CD4-positive, alpha-beta T cell (primary cell): ENCODE data around the gene SH3RF1. TPM values are rescaled to one million over a fixed set of nuclear protein-coding genes. Genes with fewer than 3 reads are reported as not detected.

Experiments used
- ATAC-seq: fragments of 200-7000 bp; cut with Tn5 transposase; one replicate; pipeline ENCODE4 v1.10.0; 2022; ENCODE audit warnings: mild to moderate bottlenecking; ENCODE audit not compliant: poor library complexity
- CTCF ChIA-PET: fragments of 350-600 bp; sonication (Branson Sonifier 250); formaldehyde crosslinking; loops from one replicate; lab custom pipeline; 2021; ENCODE audit warnings: antibody characterized with exemption, inconsistent platforms; lab: Charles Lee
- POLR2A ChIA-PET: fragments of 350-600 bp; sonication (Branson Sonifier 250); formaldehyde crosslinking; loops from one replicate; lab custom pipeline; 2021; ENCODE audit warnings: antibody characterized with exemption, inconsistent platforms; lab: Charles Lee
- DNase-seq, 14 experiments: peaks; one replicate each; pipeline ENCODE4 v3.0.0-alpha.2; 2013 to 2020; ENCODE audit warnings: mixed read lengths in 2 of 14
- H3K27ac ChIP-seq, 2 donors: one replicate each; pipeline versions ENCODE4 v1.5.1 to v1.7.0; 2013; ENCODE audit warnings: low read length in 2 of 2, low read depth in 1 of 2, mild to moderate bottlenecking in 1 of 2
- H3K27me3 ChIP-seq, 2 experiments: 1 replicate in 1 of 2; 2 replicates in 1 of 2; pipeline versions ENCODE4 v1.6.1 to v1.7.0; 2013; ENCODE audit warnings: low read length in 2 of 2, control low read depth in 1 of 2, mild to moderate bottlenecking in 1 of 2, moderate library complexity in 1 of 2; ENCODE audit not compliant: insufficient read depth in 2 of 2, control insufficient read depth in 1 of 2
- H3K36me3 ChIP-seq: one replicate; pipeline ENCODE4 v1.6.1; 2013; ENCODE audit warnings: low read length, control low read depth; ENCODE audit not compliant: insufficient read depth
- H3K4me1 ChIP-seq: one replicate; pipeline ENCODE4 v1.6.1; 2013; ENCODE audit warnings: low read length, control low read depth; ENCODE audit not compliant: insufficient read depth
- H3K4me3 ChIP-seq: one replicate; pipeline ENCODE4 v1.5.1; 2013; ENCODE audit warnings: mild to moderate bottlenecking, low read length, moderate library complexity
- H3K9me3 ChIP-seq, 2 experiments: 1 replicate in 1 of 2; 2 replicates in 1 of 2; pipeline versions ENCODE4 v1.6.1 to v1.7.0; 2013; ENCODE audit warnings: low read length in 2 of 2, mild to moderate bottlenecking in 2 of 2, control low read depth in 1 of 2, moderate library complexity in 1 of 2; ENCODE audit not compliant: control insufficient read depth in 1 of 2, insufficient read depth in 1 of 2
- H3K27ac Mint-ChIP-seq: one replicate; pipeline ENCODE4 v1.8.0; 2020; ENCODE audit warnings: mixed read lengths
- H3K27me3 Mint-ChIP-seq: one replicate; pipeline ENCODE4 v1.8.0; 2021; ENCODE audit warnings: mixed read lengths
- H3K36me3 Mint-ChIP-seq: one replicate; pipeline ENCODE4 v1.8.0; 2021; ENCODE audit warnings: low read depth, mixed read lengths
- H3K4me1 Mint-ChIP-seq: one replicate; pipeline ENCODE4 v1.8.0; 2021; ENCODE audit warnings: low read depth, mixed read lengths
- H3K4me3 Mint-ChIP-seq: one replicate; pipeline ENCODE4 v1.8.0; 2020; ENCODE audit warnings: mild to moderate bottlenecking, mixed read lengths
- H3K9me3 Mint-ChIP-seq: one replicate; pipeline ENCODE4 v1.8.0; 2020; ENCODE audit warnings: mixed read lengths
- CTCF ChIP-seq: fragments of 200-600 bp; IDR thresholded peaks from one replicate; pipeline ENCODE4 v1.8.0; 2022; ENCODE audit warnings: antibody characterized with exemption, mild to moderate bottlenecking
- intact Hi-C, 2 experiments: fragments of 100-400 bp; cut with DNase I in 1 of 2; cut with micrococcal nuclease in 1 of 2; formaldehyde crosslinking; loops; one replicate each; pipeline versions ENCODE4 v1.15.1 to v1.9.0; 2023 to 2025; cut with DNase I, micrococcal nuclease
- total RNA-seq, 174 experiments: library from RNA in 2 of 174; stranded (reverse) in 2 of 174; gene quantifications; one replicate each; pipeline ENCODE4 v1.2.3 and lab custom pipeline; 2021 to 2026

The SH3RF1 gene
- total RNA-seq, 2 experiments from 2014 or later = 0.25 TPM; not detected in 1

GRCh38 chr4:169114341-169114974, 156.3 kb downstream of the SH3RF1 start:
- Mint-ChIP-seq H3K36me3 (no peaks in the 10 kb centered on the region), H3K9me3 (no peaks in the 10 kb centered on the region), H3K27ac (no peak overlapping the region), H3K27me3 (no peaks in the 10 kb centered on the region), H3K4me3 (no peak overlapping the region), H3K4me1 (no peaks in the 10 kb centered on the region)
- ChIA-PET CTCF (no interaction called here), POLR2A (no interaction called here)
- ATAC-seq (no peak), DNase-seq (no peak)
- Histone ChIP-seq H3K27ac (no peak overlapping the region), H3K4me3 (no peak overlapping the region), H3K36me3 (no peaks in the 10 kb centered on the region), H3K27me3 (no peaks in the 10 kb centered on the region), H3K4me1 (no peaks in the 10 kb centered on the region), H3K9me3 (no peaks in the 10 kb centered on the region)
- intact Hi-C loops = no loop called here
- no peak for TF ChIP-seq CTCF

GRCh38 chr4:169110633-169111032, 160.1 kb downstream of the SH3RF1 start:
- DNase-seq = no peak
- Histone ChIP-seq H3K27ac (no peak overlapping the region), H3K27me3 (no peaks in the 10 kb centered on the region), H3K9me3 (no peaks in the 10 kb centered on the region), H3K36me3 (no peaks in the 10 kb centered on the region), H3K4me1 (no peaks in the 10 kb centered on the region), H3K4me3 (no peak overlapping the region)
- no peaks in the 10 kb centered on the region for H3K36me3 Mint-ChIP-seq
- no peak overlapping the region for H3K27ac Mint-ChIP-seq
- no peak for TF ChIP-seq CTCF
- no peaks in the 10 kb centered on the region for H3K27me3 Mint-ChIP-seq
- no peaks in the 10 kb centered on the region for H3K4me1 Mint-ChIP-seq
- intact Hi-C loops = no loop called here
- no peak overlapping the region for H3K4me3 Mint-ChIP-seq
- ATAC-seq = no peak
- ChIA-PET CTCF (no interaction called here), POLR2A (no interaction called here)
- no peaks in the 10 kb centered on the region for H3K9me3 Mint-ChIP-seq

- Mint-ChIP-seq H3K9me3 (no peaks in the 10 kb centered on the region), H3K4me3 (no peak overlapping the region), H3K27ac (no peak overlapping the region), H3K27me3 (no peaks in the 10 kb centered on the region), H3K36me3 (no peaks in the 10 kb centered on the region), H3K4me1 (no peaks in the 10 kb centered on the region)
- DNase-seq = no peak
- Histone ChIP-seq H3K4me1 (no peaks in the 10 kb centered on the region), H3K4me3 (no peak overlapping the region), H3K27ac (no peak overlapping the region), H3K27me3 (no peaks in the 10 kb centered on the region), H3K9me3 (no peaks in the 10 kb centered on the region), H3K36me3 (no peaks in the 10 kb centered on the region)
- CTCF ChIA-PET = no interaction called here
- TF ChIP-seq CTCF = no peak
- intact Hi-C loops = no loop called here
- no peak for ATAC-seq
- POLR2A ChIA-PET = no interaction called here
Measured at GRCh38 chr4:169109035-169109675, 161.6 kb downstream of the SH3RF1 start.
